Neural crest cell (in vitro differentiated cells): Measurements from ENCODE around the gene ATP6V0C. TPM values are rescaled to one million over a fixed set of nuclear protein-coding genes. Genes with fewer than 3 reads are reported as not detected.

Experiments used
- DNase-seq: peaks from one replicate; pipeline ENCODE4 v3.0.0; 2021; ENCODE audit warnings: low read depth, mixed read lengths, low spot score
- H3K27ac Mint-ChIP-seq: one replicate; pipeline ENCODE4 v1.8.0; 2021; ENCODE audit warnings: mild to moderate bottlenecking, mixed read lengths; ENCODE audit not compliant: unreplicated experiment
- H3K27me3 Mint-ChIP-seq: 2 replicates; pipeline ENCODE4 v1.8.0; 2021; ENCODE audit warnings: low read depth, mild to moderate bottlenecking, mixed read lengths
- H3K36me3 Mint-ChIP-seq: 2 replicates; pipeline ENCODE4 v1.8.0; 2021; ENCODE audit warnings: low read depth, mild to moderate bottlenecking, mixed read lengths
- H3K4me1 Mint-ChIP-seq: 2 replicates; pipeline ENCODE4 v1.8.0; 2021; ENCODE audit warnings: mixed read lengths
- H3K4me3 Mint-ChIP-seq: one replicate; pipeline ENCODE4 v1.8.0; 2021; ENCODE audit warnings: mild to moderate bottlenecking, mixed read lengths
- H3K9me3 Mint-ChIP-seq: 2 replicates; pipeline ENCODE4 v1.8.0; 2021; ENCODE audit warnings: mixed read lengths
- CTCF ChIP-seq: fragments of 200-600 bp; sonication (generic); conservative IDR thresholded peaks from 2 replicates; pipeline ENCODE4 v1.5.0; 2021; ENCODE audit warnings: antibody characterized with exemption, mild to moderate bottlenecking
- total RNA-seq: library from RNA; stranded (reverse); gene quantifications from 2 replicates; pipeline ENCODE4 v1.2.1, GENCODE V29; 2021

ATP6V0C gene
- total RNA-seq, 1 donor from 2014 or later: 154 TPM

- H3K27ac Mint-ChIP-seq: no peak overlapping the region
- H3K27me3 Mint-ChIP-seq: no peaks in the 10 kb centered on the region
- H3K9me3 Mint-ChIP-seq: no peaks in the 10 kb centered on the region
- DNase-seq: no peak
- TF ChIP-seq CTCF: no peak
- H3K4me1 Mint-ChIP-seq: peaks cover 4% of the 10 kb centered on the region
- no peaks in the 10 kb centered on the region for H3K36me3 Mint-ChIP-seq
- H3K4me3 Mint-ChIP-seq: no peak overlapping the region
Measured at GRCh38 chr16:2492292-2492691, 21.5 kb upstream of the ATP6V0C start.

GRCh38 chr16:2493605-2494004 lies 20.1 kb upstream of the ATP6V0C start:
- no peak for DNase-seq
- Mint-ChIP-seq H3K36me3 (no peaks in the 10 kb centered on the region), H3K4me3 (no peak overlapping the region), H3K4me1 (no peaks in the 10 kb centered on the region), H3K9me3 (no peaks in the 10 kb centered on the region), H3K27me3 (no peaks in the 10 kb centered on the region), H3K27ac (no peak overlapping the region)
- no peak for TF ChIP-seq CTCF

- Mint-ChIP-seq H3K27me3 (no peaks in the 10 kb centered on the region), H3K36me3 (no peaks in the 10 kb centered on the region), H3K9me3 (no peaks in the 10 kb centered on the region), H3K4me1 (no peaks in the 10 kb centered on the region), H3K4me3 (no peak overlapping the region), H3K27ac (no peak overlapping the region)
- no peak for TF ChIP-seq CTCF
- DNase-seq: no peak
Measured at GRCh38 chr16:2494616-2495015, 19.1 kb upstream of the ATP6V0C start.

GRCh38 chr16:2495041-2495440 lies 18.7 kb upstream of the ATP6V0C start:
- no peak overlapping the region for H3K27ac Mint-ChIP-seq
- no peaks in the 10 kb centered on the region for H3K27me3 Mint-ChIP-seq
- no peak overlapping the region for H3K4me3 Mint-ChIP-seq
- H3K36me3 Mint-ChIP-seq: no peaks in the 10 kb centered on the region
- DNase-seq: no peak
- TF ChIP-seq CTCF: no peak
- H3K4me1 Mint-ChIP-seq: no peaks in the 10 kb centered on the region
- H3K9me3 Mint-ChIP-seq: no peaks in the 10 kb centered on the region

- Mint-ChIP-seq H3K36me3 (no peaks in the 10 kb centered on the region), H3K9me3 (no peaks in the 10 kb centered on the region), H3K27me3 (no peaks in the 10 kb centered on the region), H3K4me1 (peaks cover under 1% of the 10 kb centered on the region), H3K4me3 (no peak overlapping the region), H3K27ac (no peak overlapping the region)
- no peak for DNase-seq
- TF ChIP-seq CTCF: no peak
Measured at GRCh38 chr16:2496223-2497115, 17.3 kb upstream of the ATP6V0C start.
